ENCODE data around the gene SMIM23.

The SMIM23 gene

DNA sequence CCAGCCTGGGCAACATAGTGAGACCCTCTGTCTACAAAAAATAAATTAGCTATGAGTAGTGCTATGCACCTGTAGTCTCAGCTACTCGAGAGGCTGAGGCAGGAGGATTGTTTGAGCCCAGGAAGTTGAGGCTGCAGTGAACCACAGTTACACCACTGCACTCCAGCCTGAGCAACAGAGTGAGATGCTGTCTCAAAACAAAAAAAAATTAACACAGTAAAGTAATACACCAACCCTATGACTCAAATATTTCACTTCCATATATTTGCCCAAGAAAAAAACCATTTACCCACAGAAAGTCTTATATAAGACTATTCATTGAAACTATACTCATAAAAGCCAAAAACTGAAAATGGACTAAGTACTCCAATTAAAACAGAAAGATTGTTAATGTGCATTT is 16.2 kb downstream of the SMIM23 start:
- Histone ChIP-seq H3K27ac (ENCODE audit: extremely low read depth, low read depth, low read length) (no peak overlapping the region), H3K4me1 (ENCODE audit: control insufficient read depth, insufficient read depth, low read length) (peaks cover 2% of the 10 kb centered on the region; the same call in 1 of the 2 replicates), H3K4me3 (ENCODE audit: low read depth, low read length) (no peak overlapping the region), H3K9me3 (ENCODE audit: control insufficient read depth, insufficient read depth, low read depth, low read length) (no peaks in the 10 kb centered on the region), H3K36me3 (ENCODE audit: control insufficient read depth in 2 of 2, insufficient read depth in 1 of 2, low read length in 2 of 2) (no peaks in the 10 kb centered on the region)
- TF ChIP-seq ZNF530 (tag by site-specific recombination; IDR thresholded peaks at IDR 0.05; ENCODE audit: low read depth) (no peak), ZNF248 (tag by site-specific recombination; IDR thresholded peaks at IDR 0.05) (no peak), WT1 (tag by site-specific recombination; IDR thresholded peaks at IDR 0.05) (no peak), ZNF274 (IDR thresholded peaks at IDR 0.05; ENCODE audit: low read length) (no peak), ZNF274 (tag by site-specific recombination; IDR thresholded peaks at IDR 0.05; ENCODE audit: borderline replicate concordance) (no peak)
- TF ChIP-seq, protein P1, sequence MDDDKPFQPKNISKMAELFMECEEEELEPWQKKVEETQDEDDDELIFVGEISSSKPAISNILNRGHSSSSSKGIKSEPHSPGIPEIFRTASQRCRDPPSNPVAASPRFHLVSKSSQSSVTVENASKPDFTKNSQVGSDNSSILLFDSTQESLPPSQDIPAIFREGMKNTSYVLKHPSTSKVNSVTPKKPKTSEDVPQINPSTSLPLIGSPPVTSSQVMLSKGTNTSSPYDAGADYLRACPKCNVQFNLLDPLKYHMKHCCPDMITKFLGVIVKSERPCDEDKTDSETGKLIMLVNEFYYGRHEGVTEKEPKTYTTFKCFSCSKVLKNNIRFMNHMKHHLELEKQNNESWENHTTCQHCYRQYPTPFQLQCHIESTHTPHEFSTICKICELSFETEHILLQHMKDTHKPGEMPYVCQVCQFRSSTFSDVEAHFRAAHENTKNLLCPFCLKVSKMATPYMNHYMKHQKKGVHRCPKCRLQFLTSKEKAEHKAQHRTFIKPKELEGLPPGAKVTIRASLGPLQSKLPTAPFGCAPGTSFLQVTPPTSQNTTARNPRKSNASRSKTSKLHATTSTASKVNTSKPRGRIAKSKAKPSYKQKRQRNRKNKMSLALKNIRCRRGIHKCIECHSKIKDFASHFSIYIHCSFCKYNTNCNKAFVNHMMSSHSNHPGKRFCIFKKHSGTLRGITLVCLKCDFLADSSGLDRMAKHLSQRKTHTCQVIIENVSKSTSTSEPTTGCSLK (tag by site-specific recombination; IDR thresholded peaks at IDR 0.05): no peak
- ChIA-PET CTCF (interaction anchor here (0.6 to 1.4 kb wide), 3 partner anchors 55 to 383 kb away, joined by 3 to 4 read pairs (median 3); no protein-coding TSS in a partner anchor), POLR2A (interaction anchor here (0.6 kb wide), 1 partner anchor 171 kb away, joined by 3 read pairs; no protein-coding TSS in a partner anchor)

DNA sequence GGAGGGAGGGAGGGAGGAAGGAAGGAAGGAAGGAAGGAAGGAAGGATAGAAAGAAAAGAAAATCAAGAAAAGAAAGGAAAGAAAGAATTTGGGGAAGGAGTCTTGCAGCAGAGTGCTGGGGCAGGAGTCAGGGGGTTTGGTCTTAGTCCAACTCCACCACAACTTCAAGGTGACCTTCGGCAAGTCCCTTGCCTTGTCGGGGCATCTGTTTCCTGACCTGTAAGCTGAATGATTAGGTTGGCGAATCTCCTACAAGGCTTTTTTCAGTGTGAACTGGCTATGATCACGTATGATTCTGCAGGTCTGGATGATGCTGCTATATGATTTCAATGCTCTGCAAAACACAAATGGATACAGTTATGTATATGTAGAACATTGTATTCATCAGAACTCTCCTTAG is 20.1 kb downstream of the SMIM23 start:
- TF ChIP-seq ZNF366 (tag by site-specific recombination; conservative IDR thresholded peaks at IDR 0.05): 0 out of 2 replicates have a peak, but pooled peaks have one; percentile 28
- TF ChIP-seq, protein P2, sequence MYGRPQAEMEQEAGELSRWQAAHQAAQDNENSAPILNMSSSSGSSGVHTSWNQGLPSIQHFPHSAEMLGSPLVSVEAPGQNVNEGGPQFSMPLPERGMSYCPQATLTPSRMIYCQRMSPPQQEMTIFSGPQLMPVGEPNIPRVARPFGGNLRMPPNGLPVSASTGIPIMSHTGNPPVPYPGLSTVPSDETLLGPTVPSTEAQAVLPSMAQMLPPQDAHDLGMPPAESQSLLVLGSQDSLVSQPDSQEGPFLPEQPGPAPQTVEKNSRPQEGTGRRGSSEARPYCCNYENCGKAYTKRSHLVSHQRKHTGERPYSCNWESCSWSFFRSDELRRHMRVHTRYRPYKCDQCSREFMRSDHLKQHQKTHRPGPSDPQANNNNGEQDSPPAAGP (tag by site-specific recombination; IDR thresholded peaks at IDR 0.05): no peak
- TF ChIP-seq, protein P3, sequence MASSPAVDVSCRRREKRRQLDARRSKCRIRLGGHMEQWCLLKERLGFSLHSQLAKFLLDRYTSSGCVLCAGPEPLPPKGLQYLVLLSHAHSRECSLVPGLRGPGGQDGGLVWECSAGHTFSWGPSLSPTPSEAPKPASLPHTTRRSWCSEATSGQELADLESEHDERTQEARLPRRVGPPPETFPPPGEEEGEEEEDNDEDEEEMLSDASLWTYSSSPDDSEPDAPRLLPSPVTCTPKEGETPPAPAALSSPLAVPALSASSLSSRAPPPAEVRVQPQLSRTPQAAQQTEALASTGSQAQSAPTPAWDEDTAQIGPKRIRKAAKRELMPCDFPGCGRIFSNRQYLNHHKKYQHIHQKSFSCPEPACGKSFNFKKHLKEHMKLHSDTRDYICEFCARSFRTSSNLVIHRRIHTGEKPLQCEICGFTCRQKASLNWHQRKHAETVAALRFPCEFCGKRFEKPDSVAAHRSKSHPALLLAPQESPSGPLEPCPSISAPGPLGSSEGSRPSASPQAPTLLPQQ (tag by site-specific recombination; IDR thresholded peaks at IDR 0.05): no peak
- no peak overlapping the region for H3K27ac ChIP-seq (ENCODE audit: extremely low read depth, low read depth, low read length)
- peaks cover 8% of the 10 kb centered on the region for H3K4me1 ChIP-seq (ENCODE audit: control insufficient read depth, insufficient read depth, low read length)
- no peak overlapping the region for H3K4me3 ChIP-seq (ENCODE audit: low read depth, low read length)
- no peaks in the 10 kb centered on the region for H3K9me3 ChIP-seq (ENCODE audit: control insufficient read depth, insufficient read depth, low read depth, low read length)
- ChIA-PET CTCF (no interaction called here), POLR2A (no interaction called here)
- H3K36me3 ChIP-seq (ENCODE audit: control insufficient read depth in 2 of 2, insufficient read depth in 1 of 2, low read length in 2 of 2): no peaks in the 10 kb centered on the region

DNA sequence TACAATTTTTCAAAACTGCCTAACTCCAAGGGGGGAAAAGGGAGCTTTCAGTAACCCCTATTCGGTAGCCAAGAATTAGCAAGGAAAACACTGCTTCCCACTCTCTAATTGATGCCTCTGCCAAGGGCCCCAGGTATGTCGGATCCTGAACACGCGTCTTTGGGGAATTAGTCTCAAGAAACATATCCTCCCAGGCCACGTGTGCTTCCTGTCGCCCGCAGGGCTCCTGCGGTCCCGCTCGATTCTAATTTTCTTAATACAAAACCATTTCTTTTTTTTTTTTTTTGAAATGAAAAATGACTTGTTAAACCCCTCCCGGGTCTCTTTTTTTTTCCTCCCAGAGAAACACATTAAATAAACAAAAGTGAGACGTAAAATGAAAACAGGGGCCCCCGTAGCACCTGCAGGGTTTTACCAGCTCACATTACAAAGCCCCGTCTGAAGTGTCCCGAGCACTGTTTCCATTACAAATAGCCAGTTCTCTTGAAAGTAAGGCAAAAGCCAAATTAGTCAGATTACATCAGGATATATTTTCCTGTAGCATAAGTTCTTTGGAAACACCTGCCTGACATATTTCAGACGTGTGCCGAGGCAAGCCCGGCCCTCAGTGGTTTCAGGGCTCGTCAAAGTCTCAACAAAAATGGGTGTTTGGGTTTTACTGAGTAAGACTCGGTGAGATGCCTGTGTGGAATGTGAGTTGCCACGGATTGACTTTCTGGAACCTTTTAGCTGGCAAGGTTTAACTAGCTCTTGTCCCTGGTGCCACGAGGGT is 21.5 kb downstream of the SMIM23 start:
- TF ChIP-seq ZNF530 (tag by site-specific recombination; IDR thresholded peaks at IDR 0.05; ENCODE audit: low read depth): no peak
- peak; percentile 62; the same call in 1 of the 2 replicates for TF ChIP-seq ZNF335 (tag by site-specific recombination; conservative IDR thresholded peaks at IDR 0.05)
- TF ChIP-seq ZBTB1 (tag by site-specific recombination; IDR thresholded peaks at IDR 0.05): no peak
- TF ChIP-seq RBAK (tag by site-specific recombination; IDR thresholded peaks at IDR 0.05): no peak
- no peak for TF ChIP-seq GLIS1 (tag by site-specific recombination; IDR thresholded peaks at IDR 0.05)
- TF ChIP-seq, protein P4, sequence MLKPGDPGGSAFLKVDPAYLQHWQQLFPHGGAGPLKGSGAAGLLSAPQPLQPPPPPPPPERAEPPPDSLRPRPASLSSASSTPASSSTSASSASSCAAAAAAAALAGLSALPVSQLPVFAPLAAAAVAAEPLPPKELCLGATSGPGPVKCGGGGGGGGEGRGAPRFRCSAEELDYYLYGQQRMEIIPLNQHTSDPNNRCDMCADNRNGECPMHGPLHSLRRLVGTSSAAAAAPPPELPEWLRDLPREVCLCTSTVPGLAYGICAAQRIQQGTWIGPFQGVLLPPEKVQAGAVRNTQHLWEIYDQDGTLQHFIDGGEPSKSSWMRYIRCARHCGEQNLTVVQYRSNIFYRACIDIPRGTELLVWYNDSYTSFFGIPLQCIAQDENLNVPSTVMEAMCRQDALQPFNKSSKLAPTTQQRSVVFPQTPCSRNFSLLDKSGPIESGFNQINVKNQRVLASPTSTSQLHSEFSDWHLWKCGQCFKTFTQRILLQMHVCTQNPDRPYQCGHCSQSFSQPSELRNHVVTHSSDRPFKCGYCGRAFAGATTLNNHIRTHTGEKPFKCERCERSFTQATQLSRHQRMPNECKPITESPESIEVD (tag by site-specific recombination; IDR thresholded peaks at IDR 0.05): peak; percentile 57
- TF ChIP-seq ZBTB48 (tag by site-specific recombination; IDR thresholded peaks at IDR 0.05): no peak
- peak; percentile 67 for TF ChIP-seq ZXDB (tag by site-specific recombination; IDR thresholded peaks at IDR 0.05)
- no peak for TF ChIP-seq ZNF266 (tag by site-specific recombination; IDR thresholded peaks at IDR 0.05; ENCODE audit: low read depth)
- TF ChIP-seq KLF7 (tag by site-specific recombination; IDR thresholded peaks at IDR 0.05; ENCODE audit: borderline replicate concordance): no peak
- TF ChIP-seq ZNF664 (tag by site-specific recombination; IDR thresholded peaks at IDR 0.05): no peak
- no peak for TF ChIP-seq ZNF501 (tag by site-specific recombination; IDR thresholded peaks at IDR 0.05)
- 0 out of 2 replicates have a peak, but pooled peaks have one; percentile 48 for TF ChIP-seq ZNF777 (tag by site-specific recombination; IDR thresholded peaks at IDR 0.05; ENCODE audit: borderline replicate concordance)
- no peak for TF ChIP-seq ZNF157 (tag by site-specific recombination; IDR thresholded peaks at IDR 0.05)
- no peak for TF ChIP-seq ZNF660 (tag by site-specific recombination; IDR thresholded peaks at IDR 0.05)
- no peak for TF ChIP-seq ZNF76 (tag by site-specific recombination; IDR thresholded peaks at IDR 0.05; ENCODE audit: borderline replicate concordance, low read depth)
- no peak for TF ChIP-seq ZNF560 (tag by site-specific recombination; IDR thresholded peaks at IDR 0.05; ENCODE audit: borderline replicate concordance)
- Histone ChIP-seq H3K4me3 (ENCODE audit: low read depth, low read length) (no peak overlapping the region), H3K36me3 (ENCODE audit: control insufficient read depth in 2 of 2, insufficient read depth in 1 of 2, low read length in 2 of 2) (no peaks in the 10 kb centered on the region), H3K27ac (ENCODE audit: extremely low read depth, low read depth, low read length) (no peak overlapping the region), H3K4me1 (ENCODE audit: control insufficient read depth, insufficient read depth, low read length) (peaks cover 8% of the 10 kb centered on the region), H3K9me3 (ENCODE audit: control insufficient read depth, insufficient read depth, low read depth, low read length) (no peaks in the 10 kb centered on the region)
- ChIA-PET CTCF (no interaction called here), POLR2A (interaction anchor here (0.7 kb wide), 1 partner anchor 13 kb away, joined by 3 read pairs; no protein-coding TSS in a partner anchor)

All from HEK293 (cell line).